Activated T-helper 9 cell treated with anti-CD3 and anti-CD28 coated beads, Interleukin-2, amount 50 U/mL, for 16 hours (primary cell): ENCODE data around the gene PGBD4.

ENCODE experiments used
- DNase-seq: peaks from one replicate; pipeline ENCODE4 v3.0.0-alpha.2; 2020; ENCODE audit warnings: low read depth

The PGBD4 gene

GRCh38 chr15:34101366-34102174 lies at the start of gene PGBD4, which contains the start of gene EMC7:
Gene PGBD4, plus strand, starts transcription at chr15:34102083. Its CDS starts 449 bp downstream, at chr15:34102532.
Gene EMC7, minus strand, starts transcription at chr15:34101862. Its CDS starts 23 bp downstream, at chr15:34101839.
- peak; percentile 98 for DNase-seq

DNA sequence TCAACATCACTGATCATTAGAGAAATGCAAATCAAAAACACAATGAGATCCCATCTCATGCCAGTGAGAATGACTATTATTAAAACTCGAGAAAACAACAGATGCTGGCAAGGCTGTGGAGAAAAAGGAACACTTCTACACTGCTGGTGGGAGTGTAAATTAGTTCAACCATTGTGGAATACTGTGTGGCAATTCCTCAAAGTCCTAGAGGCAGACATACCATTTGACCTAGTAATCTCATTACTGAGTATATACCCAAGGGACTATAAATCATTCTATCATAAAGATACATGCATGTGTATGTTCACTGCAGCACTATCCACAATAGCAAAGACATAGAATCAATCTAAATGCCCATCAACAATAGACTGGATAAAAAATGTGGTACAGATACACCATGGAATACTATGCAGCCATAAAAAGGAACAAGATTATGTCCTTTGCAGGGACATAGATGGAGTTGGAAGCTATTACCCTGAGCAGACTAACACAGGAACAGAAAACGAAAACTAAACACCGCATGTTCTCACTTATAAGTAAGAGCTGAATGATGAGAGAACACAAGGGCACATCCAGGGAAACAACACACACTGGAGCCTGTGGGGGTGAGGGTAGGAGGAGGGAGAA lies 47.7 kb upstream of the PGBD4 start:
- DNase-seq = no peak

GRCh38 chr15:34055868-34056595 lies 45.9 kb upstream of the PGBD4 start:
- no peak for DNase-seq

DNA sequence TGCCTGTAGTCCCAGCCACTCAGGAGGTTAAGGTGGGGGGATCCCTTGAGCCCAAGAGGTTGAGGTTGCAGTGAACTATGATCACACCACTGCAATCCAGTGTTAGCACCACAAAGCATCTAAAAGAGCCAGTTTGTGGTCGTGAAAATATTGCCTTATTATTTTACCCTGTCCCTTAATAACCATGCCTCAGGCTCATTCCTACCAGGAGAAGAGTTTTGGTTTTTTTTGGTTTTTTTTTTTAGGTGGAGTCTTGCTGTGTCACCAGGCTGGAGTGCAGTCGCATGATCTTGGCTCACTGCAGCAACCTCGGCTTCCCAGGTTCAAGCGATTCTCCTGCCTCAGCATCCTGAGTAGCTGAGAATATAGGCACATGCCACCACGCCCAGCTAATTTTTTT lies 45.0 kb upstream of the PGBD4 start:
- DNase-seq = no peak

DNA sequence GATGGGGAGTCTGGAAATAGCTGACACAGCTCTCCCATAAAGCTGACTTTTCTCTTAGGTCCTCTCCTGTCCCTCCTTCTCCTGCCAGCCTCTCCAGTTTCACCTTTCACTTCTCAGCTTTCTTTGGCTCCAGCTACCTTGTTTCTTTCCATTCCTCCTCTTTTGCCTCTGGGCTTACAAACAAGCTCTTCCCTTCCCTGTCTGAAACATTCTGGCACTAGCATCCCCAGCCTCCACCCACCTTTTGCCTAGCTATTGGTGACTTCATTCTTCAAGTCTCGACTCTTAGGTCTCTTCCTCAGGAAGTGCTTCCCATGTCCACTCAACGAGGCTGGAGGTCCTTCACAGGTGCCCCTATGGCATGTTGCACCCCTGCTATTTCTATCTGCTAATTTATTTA lies 42.4 kb upstream of the PGBD4 start:
- DNase-seq = no peak

DNA sequence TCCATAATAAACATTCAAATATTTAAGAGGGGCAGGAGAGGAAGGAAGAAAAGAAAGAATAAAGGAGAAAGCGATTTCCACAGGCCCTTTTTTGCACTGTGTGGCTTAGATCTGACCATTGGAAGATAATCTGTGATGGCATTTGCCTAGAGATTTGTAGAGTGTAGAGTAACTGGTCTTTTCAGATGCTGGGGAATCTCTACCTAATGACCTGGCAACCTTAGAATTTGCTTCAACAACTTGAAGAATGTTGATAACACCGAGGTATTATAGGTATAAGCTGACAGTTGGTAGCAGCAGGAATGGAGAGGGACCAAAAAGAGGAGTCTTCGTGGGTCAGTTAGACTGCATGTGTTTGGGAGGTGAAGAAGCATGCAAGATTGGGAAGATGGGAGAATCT lies 41.9 kb upstream of the PGBD4 start:
- no peak for DNase-seq

DNA sequence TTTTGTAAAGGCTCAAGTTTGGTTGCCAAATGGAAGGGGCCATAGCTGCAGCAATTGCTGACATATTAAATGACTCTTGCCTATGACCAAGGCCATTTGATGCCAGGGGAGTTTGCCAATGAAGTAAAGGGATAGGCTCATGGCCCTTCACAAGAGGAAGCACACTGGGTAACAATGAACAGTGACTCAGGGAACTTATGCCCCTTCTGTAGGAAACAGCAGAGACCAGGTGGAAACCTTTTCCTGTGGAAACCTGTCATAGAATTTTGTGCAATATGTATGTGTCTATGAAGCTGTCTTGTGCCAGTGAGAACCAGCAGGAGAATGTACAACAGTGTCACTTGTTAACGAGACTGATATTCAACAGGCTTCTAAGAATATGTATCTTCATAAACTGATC lies 37.4 kb upstream of the PGBD4 start:
- no peak for DNase-seq

- no peak for DNase-seq
Measured at GRCh38 chr15:34065261-34065660, 36.6 kb upstream of the PGBD4 start.

DNA sequence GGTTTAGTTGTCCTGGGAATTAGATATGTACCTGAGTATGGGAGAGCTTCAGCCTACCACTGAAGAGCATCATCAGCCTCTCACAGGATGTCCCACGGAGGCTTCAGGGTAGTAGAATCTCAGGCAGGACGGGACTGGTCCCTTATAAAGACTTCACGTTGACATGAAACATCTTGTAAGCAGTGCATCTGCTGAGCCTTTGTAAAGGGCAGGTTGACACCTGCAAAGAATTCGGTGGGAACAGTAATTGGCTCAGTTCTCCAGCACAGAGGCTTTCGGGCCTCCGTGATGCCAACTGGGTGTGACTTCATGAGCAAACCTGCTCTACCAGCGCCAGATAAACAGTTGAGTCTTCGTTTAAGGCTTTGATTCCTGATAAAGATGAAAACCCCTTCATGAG lies 35.9 kb upstream of the PGBD4 start:
- DNase-seq = no peak

GRCh38 chr15:34070003-34070402 lies 31.9 kb upstream of the PGBD4 start:
- no peak for DNase-seq

- no peak for DNase-seq
Measured at GRCh38 chr15:34076785-34077184, 25.1 kb upstream of the PGBD4 start.

GRCh38 chr15:34078900-34079299 lies 23.0 kb upstream of the PGBD4 start:
- DNase-seq = no peak

GRCh38 chr15:34079904-34080303 lies 22.0 kb upstream of the PGBD4 start:
- DNase-seq = no peak

DNA sequence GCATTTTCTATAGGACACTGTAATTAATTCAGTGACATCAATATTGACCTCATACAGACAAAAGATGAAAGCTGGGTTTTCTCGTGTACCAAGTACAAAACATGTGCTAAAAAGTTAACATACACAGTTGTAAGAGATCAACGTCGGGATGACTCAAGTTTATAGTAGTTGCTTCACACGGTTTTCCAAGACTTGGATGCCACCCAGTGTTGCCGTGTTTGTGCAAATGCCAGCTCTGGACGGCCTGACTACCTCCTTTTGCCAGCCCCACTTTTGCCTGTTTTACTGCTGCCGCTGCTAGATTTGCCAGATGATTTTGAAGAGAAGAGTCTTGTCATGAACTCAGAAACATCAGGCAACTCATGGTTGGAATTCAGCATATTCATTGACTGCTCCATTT lies 17.8 kb upstream of the PGBD4 start:
- DNase-seq = no peak

GRCh38 chr15:34085746-34086145 lies 16.1 kb upstream of the PGBD4 start:
- DNase-seq = no peak

DNA sequence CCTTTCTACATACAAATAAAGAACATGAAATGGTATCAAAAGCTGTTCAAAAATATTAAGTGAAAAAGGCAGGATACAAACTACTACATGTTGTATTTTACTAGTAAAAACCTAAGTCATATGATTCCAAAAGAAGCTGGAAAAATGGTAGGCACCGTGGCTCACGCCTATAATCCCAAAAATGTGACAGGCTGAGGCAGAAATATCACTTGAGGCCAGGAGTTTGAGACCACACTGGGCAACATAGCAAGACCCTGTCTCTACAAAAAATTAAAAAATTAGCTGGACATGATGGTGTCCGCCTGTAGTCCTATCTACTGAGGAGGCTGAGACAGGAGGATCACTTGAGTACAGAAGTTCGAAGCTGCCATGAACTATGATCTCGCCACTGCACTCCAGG lies 2.0 kb upstream of the PGBD4 start:
- no peak for DNase-seq

DNA sequence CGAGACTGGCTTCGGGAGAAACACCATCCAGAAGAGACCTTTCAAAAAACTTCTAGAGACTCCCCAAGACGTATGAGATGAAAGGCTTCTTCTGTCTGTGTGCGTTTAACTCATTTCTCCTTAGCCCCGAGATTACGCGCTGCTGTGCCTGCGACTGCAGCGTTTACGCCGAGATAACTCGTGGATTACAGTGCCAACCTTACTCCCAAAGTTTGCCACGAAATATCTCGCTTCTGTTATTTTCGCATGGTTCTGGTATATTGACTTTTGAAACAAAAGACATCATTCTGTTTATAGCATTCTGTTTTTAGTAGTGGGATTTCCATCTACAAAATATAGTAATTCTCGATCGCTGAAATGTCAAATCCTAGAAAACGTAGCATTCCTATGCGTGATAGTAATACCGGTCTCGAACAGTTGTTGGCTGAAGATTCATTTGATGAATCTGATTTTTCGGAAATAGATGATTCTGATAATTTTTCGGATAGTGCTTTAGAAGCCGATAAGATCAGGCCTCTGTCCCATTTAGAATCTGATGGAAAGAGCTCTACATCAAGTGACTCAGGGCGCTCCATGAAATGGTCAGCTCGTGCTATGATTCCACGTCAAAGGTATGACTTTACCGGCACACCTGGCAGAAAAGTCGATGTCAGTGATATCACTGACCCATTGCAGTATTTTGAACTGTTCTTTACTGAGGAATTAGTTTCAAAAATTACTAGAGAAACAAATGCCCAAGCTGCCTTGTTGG lies 467 bp downstream of the PGBD4 start:
- no peak for DNase-seq

DNA sequence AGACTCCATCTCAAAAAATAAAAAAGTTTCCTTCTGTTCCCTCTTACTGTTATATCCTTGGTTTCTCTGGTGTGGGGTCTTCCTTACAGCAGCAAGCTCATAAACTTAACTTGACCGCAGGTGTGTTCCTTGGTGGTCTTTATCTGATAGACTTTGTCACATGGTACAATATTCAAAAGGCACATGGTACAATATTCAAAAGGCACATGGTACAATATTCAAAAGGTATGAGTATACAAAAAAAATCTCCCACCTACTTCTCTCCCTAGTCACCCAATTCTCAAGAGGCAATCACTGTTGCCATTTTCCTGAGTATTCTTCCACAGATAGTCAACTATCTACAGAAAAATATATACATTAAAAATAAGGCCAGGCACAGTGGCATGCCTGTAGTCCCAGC lies 4.5 kb downstream of the PGBD4 start:
- no peak for DNase-seq

DNA sequence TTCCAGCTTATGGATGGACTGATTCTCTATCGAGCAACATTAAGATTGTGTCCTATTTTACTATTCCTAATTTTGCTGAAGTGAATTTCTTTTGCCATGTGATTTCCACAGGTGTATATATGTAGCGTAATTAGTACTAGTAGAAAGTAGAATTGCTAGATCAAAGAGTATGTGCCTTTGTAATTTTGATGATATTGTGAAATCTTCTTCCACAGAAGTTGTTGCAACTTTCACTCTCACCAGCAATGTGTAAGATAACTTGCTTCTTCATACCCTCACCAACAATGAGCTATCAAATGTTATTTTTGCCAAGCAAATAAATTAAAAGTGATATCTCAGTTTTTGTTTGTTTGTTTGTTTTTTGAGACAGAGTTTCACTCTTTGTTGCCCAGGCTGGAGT lies 5.4 kb downstream of the PGBD4 start:
- no peak for DNase-seq

- DNase-seq = no peak
Measured at GRCh38 chr15:34109797-34110663, 8.1 kb downstream of the PGBD4 start.

- DNase-seq = no peak
Measured at GRCh38 chr15:34111488-34111887, 9.6 kb downstream of the PGBD4 start.
